ENCODE measurements around the gene CLCF1.

DNA sequence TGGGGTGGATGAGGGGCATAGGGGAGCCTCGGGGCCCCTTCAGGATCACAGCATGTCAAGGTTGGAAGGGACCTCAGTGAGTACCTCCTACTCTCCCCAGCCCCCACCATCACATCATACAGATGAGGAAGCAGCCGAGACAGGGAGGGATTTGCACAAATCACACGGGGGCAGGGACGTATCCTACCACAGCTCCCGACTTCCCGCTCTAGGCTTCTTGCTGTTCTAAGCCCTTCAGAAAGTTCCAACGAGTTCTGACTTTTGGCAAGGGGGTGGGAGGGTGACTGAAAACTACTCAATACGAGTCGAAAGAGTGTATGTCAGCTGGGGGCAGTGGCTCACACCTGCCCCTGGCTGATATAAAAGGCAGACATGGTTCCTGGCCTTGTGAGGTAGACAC is 13.7 kb upstream of the CLCF1 start:
- TF ChIP-seq POLR2AphosphoS5 (IDR thresholded peaks at IDR 0.05) (no peak), POLR2A (IDR thresholded peaks at IDR 0.05) (no peak)
- TF ChIP-seq, protein P1, sequence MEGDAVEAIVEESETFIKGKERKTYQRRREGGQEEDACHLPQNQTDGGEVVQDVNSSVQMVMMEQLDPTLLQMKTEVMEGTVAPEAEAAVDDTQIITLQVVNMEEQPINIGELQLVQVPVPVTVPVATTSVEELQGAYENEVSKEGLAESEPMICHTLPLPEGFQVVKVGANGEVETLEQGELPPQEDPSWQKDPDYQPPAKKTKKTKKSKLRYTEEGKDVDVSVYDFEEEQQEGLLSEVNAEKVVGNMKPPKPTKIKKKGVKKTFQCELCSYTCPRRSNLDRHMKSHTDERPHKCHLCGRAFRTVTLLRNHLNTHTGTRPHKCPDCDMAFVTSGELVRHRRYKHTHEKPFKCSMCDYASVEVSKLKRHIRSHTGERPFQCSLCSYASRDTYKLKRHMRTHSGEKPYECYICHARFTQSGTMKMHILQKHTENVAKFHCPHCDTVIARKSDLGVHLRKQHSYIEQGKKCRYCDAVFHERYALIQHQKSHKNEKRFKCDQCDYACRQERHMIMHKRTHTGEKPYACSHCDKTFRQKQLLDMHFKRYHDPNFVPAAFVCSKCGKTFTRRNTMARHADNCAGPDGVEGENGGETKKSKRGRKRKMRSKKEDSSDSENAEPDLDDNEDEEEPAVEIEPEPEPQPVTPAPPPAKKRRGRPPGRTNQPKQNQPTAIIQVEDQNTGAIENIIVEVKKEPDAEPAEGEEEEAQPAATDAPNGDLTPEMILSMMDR (IDR thresholded peaks at IDR 0.05), result no peak

Measured in stomach (tissue), 4 donors.